ENCODE measurements around the gene GMPPA.

GMPPA gene

DNA sequence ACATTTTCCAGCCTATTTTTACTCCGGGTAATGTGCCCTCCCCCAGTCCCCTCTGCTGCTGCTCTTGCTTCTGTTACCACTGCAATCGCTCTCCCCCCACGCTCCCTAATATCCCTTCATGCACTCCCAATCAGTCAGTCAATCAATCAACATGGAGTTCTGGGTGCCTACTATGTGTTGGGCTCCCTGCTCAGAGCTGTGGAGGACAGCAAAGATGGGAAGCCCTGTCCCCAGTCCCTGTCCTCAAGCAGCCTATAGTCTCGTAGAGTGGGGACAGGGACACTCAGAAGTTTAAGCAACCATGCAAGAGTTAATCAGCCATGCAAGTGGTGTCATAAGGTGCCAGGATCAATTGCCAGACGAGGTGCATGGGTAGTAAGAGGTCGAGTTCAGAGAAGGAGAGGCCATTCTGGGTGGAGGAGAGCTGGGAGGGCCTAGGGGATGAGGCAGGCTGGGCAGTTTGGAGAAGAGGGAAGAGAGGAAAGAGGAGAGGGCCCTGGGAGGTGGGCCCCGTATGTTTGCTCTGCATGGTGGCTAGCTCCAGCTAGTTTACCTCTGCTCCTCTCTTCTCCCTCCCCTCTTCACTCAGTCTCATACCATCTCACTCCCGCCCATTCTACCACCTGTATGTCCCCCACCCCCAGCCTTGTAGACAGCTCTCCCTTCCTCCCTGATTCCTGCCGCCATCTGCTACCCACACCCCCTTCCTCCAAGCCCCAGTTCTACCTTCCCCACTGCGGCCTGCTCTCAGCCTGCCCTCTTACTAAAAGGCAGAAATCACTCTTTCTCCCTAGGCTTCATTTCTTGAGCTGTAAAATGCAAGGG is 19.5 kb downstream of the GMPPA start:
- no peak for DNase-seq (ENCODE audit: insufficient read length)
- TF ChIP-seq POLR2AphosphoS5 (IDR thresholded peaks at IDR 0.05; ENCODE audit: low read depth, low read length) (no peak), TAF1 (IDR thresholded peaks at IDR 0.05; ENCODE audit: borderline replicate concordance, low read depth, low read length) (no peak), POLR2A (IDR thresholded peaks at IDR 0.05; ENCODE audit: low read depth, low read length) (no peak)
- FAIRE-seq: no peak

GRCh38 chr2:219519526-219519916 is 20.8 kb downstream of the GMPPA start:
- DNase-seq (ENCODE audit: insufficient read length) (no peak), FAIRE-seq (no peak)
- TF ChIP-seq TAF1 (IDR thresholded peaks at IDR 0.05; ENCODE audit: borderline replicate concordance, low read depth, low read length): no peak
- no peak for TF ChIP-seq POLR2A (IDR thresholded peaks at IDR 0.05; ENCODE audit: low read depth, low read length)
- no peak for TF ChIP-seq POLR2AphosphoS5 (IDR thresholded peaks at IDR 0.05; ENCODE audit: low read depth, low read length)

DNA sequence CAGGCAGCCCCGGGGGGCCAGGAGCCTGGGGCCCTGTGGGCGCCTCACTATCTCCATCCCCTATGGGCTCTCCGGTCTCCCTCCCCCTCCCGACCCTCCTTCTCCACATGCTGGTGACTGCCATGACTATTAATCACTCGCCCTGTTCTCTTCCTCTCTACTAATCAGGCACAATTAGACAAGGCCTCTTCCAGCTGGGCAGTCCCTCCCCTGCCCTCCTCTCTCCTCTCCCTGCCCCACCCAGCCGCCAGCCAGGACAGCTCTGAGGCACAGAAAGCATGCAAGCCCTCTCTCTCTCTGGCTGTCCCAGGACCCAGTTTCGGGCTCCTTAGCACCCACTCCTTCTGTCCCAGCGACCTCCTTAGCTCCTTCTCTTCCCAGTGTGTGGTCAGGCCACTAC is 21.4 kb downstream of the GMPPA start:
- FAIRE-seq (no peak), DNase-seq (ENCODE audit: insufficient read length) (no peak)
- no peak for TF ChIP-seq TAF1 (IDR thresholded peaks at IDR 0.05; ENCODE audit: borderline replicate concordance, low read depth, low read length)

DNA sequence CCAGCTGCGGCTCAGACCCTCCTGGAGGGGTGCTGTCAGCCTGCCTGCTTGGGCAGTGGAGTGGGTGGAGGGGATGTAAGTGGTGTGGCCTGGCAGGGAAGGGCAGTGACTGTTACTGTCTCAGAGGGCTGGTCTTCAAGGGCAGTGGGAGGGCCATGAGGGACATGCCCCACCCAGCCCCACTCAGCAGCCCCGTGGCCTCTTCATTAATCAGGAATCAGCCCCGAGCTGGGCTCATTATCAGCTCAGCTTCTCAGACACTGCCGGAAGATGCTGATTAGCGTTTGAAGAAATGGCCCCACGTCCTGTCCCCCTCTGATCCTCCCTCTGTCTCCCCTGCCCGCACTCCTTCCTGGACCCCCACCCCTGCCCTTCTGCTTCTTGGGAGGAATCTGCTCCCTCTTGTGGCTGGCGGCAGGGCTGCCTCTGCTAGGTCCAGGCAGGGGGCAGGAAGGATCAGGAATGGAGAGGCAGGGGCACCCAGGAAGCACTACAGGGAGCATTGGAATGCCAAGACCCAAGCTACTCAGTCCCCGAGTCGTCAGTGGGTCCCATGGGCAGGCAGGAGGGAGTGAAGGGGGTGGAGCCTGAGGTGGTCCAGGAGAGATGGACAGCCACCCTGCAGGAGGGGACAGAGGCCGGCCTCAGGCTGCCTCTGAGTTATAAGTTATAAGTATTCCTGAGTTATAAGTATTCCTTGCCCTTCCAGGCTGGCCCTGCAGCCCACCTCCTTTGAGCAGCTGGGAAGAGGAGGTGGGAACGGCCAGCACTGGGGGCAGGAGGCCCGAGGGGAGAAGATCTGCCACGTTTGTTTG is 22.6 kb downstream of the GMPPA start:
- FAIRE-seq: no peak
- no peak for TF ChIP-seq POLR2A (IDR thresholded peaks at IDR 0.05; ENCODE audit: low read depth, low read length)
- TF ChIP-seq TAF1 (IDR thresholded peaks at IDR 0.05; ENCODE audit: borderline replicate concordance, low read depth, low read length): no peak
- TF ChIP-seq POLR2AphosphoS5 (IDR thresholded peaks at IDR 0.05; ENCODE audit: low read depth, low read length): no peak
- no peak for DNase-seq (ENCODE audit: insufficient read length)

GRCh38 chr2:219522111-219523030 is 23.7 kb downstream of the GMPPA start:
- DNase-seq (ENCODE audit: insufficient read length) (no peak), FAIRE-seq (no peak)
- TF ChIP-seq TAF1 (IDR thresholded peaks at IDR 0.05; ENCODE audit: borderline replicate concordance, low read depth, low read length) (no peak), POLR2A (IDR thresholded peaks at IDR 0.05; ENCODE audit: low read depth, low read length) (no peak), POLR2AphosphoS5 (IDR thresholded peaks at IDR 0.05; ENCODE audit: low read depth, low read length) (no peak)

DNA sequence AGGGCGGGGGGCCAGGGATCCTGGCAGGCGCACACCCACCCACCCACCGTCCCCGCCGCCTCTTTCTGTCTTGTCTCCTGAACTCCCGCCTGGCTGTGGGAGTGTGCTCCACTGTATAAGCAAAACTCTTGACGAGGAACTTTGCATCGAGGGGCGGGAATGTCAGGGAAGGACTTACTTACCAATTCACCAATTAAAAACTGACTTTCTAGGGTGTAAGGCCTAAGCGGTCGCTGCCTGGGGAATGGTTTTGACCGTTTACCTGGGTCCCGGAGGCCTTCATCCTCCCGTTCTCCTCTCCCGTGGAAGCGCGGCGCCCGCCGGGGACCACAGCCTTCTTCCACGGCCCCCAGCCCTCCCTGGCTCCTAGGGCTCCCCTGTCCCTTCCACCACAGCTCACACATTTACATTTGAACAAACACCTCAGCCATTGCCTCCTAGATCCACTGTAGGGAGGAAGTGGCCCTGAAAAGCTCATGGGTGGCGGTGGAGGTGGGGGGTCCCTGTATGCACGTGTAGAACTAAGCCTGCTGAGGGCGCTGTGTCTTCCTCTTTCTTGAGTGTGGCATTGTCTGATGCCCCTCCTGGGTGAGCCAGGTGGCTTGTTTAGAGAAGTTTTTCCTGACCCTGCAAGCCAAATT is 24.5 kb downstream of the GMPPA start:
- FAIRE-seq (no peak), DNase-seq (ENCODE audit: insufficient read length) (no peak)
- TF ChIP-seq POLR2A (IDR thresholded peaks at IDR 0.05; ENCODE audit: low read depth, low read length) (no peak), POLR2AphosphoS5 (IDR thresholded peaks at IDR 0.05; ENCODE audit: low read depth, low read length) (no peak), TAF1 (IDR thresholded peaks at IDR 0.05; ENCODE audit: borderline replicate concordance, low read depth, low read length) (no peak)

GRCh38 chr2:219524817-219525216 is 26.1 kb downstream of the GMPPA start:
- TF ChIP-seq POLR2AphosphoS5 (IDR thresholded peaks at IDR 0.05; ENCODE audit: low read depth, low read length) (no peak), TAF1 (IDR thresholded peaks at IDR 0.05; ENCODE audit: borderline replicate concordance, low read depth, low read length) (no peak), POLR2A (IDR thresholded peaks at IDR 0.05; ENCODE audit: low read depth, low read length) (no peak)
- FAIRE-seq (no peak), DNase-seq (ENCODE audit: insufficient read length) (no peak)

GRCh38 chr2:219525533-219526232 is 27.0 kb downstream of the GMPPA start:
- FAIRE-seq: no peak
- DNase-seq (ENCODE audit: insufficient read length): no peak
- TF ChIP-seq TAF1 (IDR thresholded peaks at IDR 0.05; ENCODE audit: borderline replicate concordance, low read depth, low read length) (no peak), POLR2A (IDR thresholded peaks at IDR 0.05; ENCODE audit: low read depth, low read length) (no peak), POLR2AphosphoS5 (IDR thresholded peaks at IDR 0.05; ENCODE audit: low read depth, low read length) (no peak)

DNA sequence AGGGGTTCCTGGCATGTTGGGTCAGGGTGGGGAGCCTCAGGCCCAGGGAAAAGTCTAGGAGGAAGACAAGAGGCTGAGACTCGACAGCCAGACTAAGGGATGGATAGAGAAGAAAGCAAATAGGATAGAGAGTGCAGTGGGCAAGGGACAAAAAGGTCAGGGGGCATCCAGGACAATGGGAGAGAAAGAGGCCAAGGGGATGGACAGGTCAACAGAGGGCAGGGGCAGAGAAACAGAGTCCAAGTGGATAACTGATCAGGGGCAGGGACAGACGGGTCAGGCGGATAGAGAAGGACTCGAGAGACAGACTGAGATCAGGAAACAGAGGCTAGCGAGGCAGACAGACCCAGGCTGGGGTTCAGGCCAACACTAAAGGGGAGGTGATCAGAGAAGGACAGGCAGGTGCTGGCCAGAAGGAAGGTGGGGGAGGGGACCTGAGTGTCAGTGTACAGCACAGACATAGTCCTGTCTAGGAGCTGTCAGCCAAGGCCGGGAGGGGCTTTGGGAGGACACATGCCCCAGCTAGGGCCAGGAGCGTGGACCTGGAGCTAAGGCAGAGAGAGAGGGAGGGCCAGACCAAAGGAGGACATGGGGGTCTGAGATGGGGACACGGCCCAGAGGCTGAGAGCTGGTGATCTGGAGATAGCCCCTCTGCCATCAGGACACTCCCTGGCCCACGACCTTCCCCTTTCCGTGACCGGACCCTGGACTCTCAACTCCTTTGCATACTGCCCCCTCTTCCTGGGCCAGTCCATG is 27.8 kb downstream of the GMPPA start:
- FAIRE-seq: no peak
- TF ChIP-seq POLR2A (IDR thresholded peaks at IDR 0.05; ENCODE audit: low read depth, low read length) (no peak), TAF1 (IDR thresholded peaks at IDR 0.05; ENCODE audit: borderline replicate concordance, low read depth, low read length) (no peak), POLR2AphosphoS5 (IDR thresholded peaks at IDR 0.05; ENCODE audit: low read depth, low read length) (no peak)
- no peak for DNase-seq (ENCODE audit: insufficient read length)

- TF ChIP-seq TAF1 (IDR thresholded peaks at IDR 0.05; ENCODE audit: borderline replicate concordance, low read depth, low read length): no peak
- no peak for TF ChIP-seq POLR2AphosphoS5 (IDR thresholded peaks at IDR 0.05; ENCODE audit: low read depth, low read length)
- TF ChIP-seq POLR2A (IDR thresholded peaks at IDR 0.05; ENCODE audit: low read depth, low read length): no peak
- FAIRE-seq: no peak
- DNase-seq (ENCODE audit: insufficient read length): no peak
These were observed 28.3 kb downstream of the GMPPA start for GRCh38 chr2:219527076-219527394.
